Panc1 (cell line): Measurements from ENCODE around the gene CCR2. TPM values are rescaled to one million over a fixed set of nuclear protein-coding genes. Genes with fewer than 3 reads are reported as not detected.

ENCODE experiments used
- ATAC-seq: fragments of 200-7000 bp; cut with Tn5 transposase; 2 replicates; pipeline ENCODE4 v1.9.1; 2020; ENCODE audit warnings: mild to moderate bottlenecking, moderate library complexity
- BruUV-seq: library from RNA; stranded (reverse); fragments of 400-500 nt; replicated peaks from 2 replicates; lab custom pipeline; 2021; lab: Mats Ljungman, UMichigan
- CTCF ChIA-PET: fragments of 300-600 bp; sonication (Branson Sonifier 250); formaldehyde crosslinking; loops from one replicate; lab custom pipeline; 2022; ENCODE audit warnings: antibody characterized with exemption; lab: Charles Lee
- POLR2A ChIA-PET: fragments of 300-600 bp; sonication (Branson Sonifier 250); formaldehyde crosslinking; loops from one replicate; lab custom pipeline; 2022; ENCODE audit warnings: antibody characterized with exemption; lab: Charles Lee
- DNase-seq: peaks from one replicate; pipeline ENCODE4 v3.0.0-alpha.2; 2010; ENCODE audit warnings: low read depth, low spot score
- H3K27ac ChIP-seq: 2 replicates; pipeline ENCODE4 v1.5.1; 2011; ENCODE audit warnings: mild to moderate bottlenecking, low read length, inconsistent platforms
- H3K27me3 ChIP-seq: fragments of 200-500 bp; sonication (Bioruptor generic); 2 replicates; pipeline ENCODE4 v1.6.0; 2014; ENCODE audit warnings: low read length, inconsistent platforms; ENCODE audit not compliant: control insufficient read depth, insufficient read depth
- H3K36me3 ChIP-seq: fragments of 200-500 bp; sonication (Bioruptor generic); 2 replicates; pipeline ENCODE4 v1.5.1; 2014; ENCODE audit warnings: inconsistent platforms, mild to moderate bottlenecking, low read length, moderate library complexity; ENCODE audit not compliant: control insufficient read depth, insufficient read depth
- H3K4me1 ChIP-seq: 2 replicates; pipeline ENCODE4 v1.5.1; 2011; ENCODE audit warnings: inconsistent platforms, mild to moderate bottlenecking, low read length, moderate library complexity; ENCODE audit not compliant: control insufficient read depth, insufficient read depth
- H3K4me3 ChIP-seq, 2 experiments: 2 replicates each; pipeline ENCODE4 v1.5.1; 2011 to 2012; ENCODE audit warnings: low read depth in 2 of 2, low read length in 2 of 2, mild to moderate bottlenecking in 2 of 2, inconsistent platforms in 1 of 2, moderate library complexity in 1 of 2
- H3K9me3 ChIP-seq: fragments of 200-500 bp; sonication (Bioruptor generic); 2 replicates; pipeline ENCODE4 v1.5.1; 2014; ENCODE audit warnings: low read depth, mild to moderate bottlenecking, inconsistent platforms, low read length, moderate library complexity; ENCODE audit not compliant: control insufficient read depth, insufficient read depth
- CTCF ChIP-seq: fragments of 450-650 bp; IDR thresholded peaks from 2 replicates; pipeline ENCODE4 v1.5.1; 2017; ENCODE audit warnings: mild to moderate bottlenecking
- POLR2AphosphoS5 ChIP-seq: IDR thresholded peaks from 2 replicates; pipeline ENCODE4 v1.6.1; 2012; ENCODE audit warnings: mild to moderate bottlenecking, low read depth, low read length, moderate library complexity
- REST ChIP-seq, 2 experiments: IDR thresholded peaks; 2 replicates each; pipeline ENCODE4 v1.6.1; 2011 to 2012; ENCODE audit warnings: low read depth in 2 of 2, control low read depth in 1 of 2, low read length in 1 of 2, mild to moderate bottlenecking in 1 of 2, moderate library complexity in 1 of 2; ENCODE audit not compliant: insufficient read depth in 1 of 2
- SIN3A ChIP-seq: IDR thresholded peaks from 2 replicates; pipeline ENCODE4 v1.6.1; 2012; ENCODE audit warnings: low read depth, mild to moderate bottlenecking, low read length, moderate library complexity, borderline replicate concordance; ENCODE audit not compliant: insufficient read depth
- TCF7L2 ChIP-seq: IDR thresholded peaks from 2 replicates; pipeline ENCODE4 v1.6.1; 2011; ENCODE audit warnings: mild to moderate bottlenecking, low read depth, low read length, inconsistent platforms
- in situ Hi-C: cut with HindIII; loops from 2 replicates; pipeline ENCODE4 v1.10.0; 2016; ENCODE audit warnings: low sequenced_read_pairs, low pct_unique_long_range_greater_than_20kb
- intact Hi-C: fragments of 100-400 bp; cut with micrococcal nuclease; formaldehyde crosslinking; loops from one replicate; pipeline ENCODE4 v1.10.0; 2022; ENCODE audit not compliant: unreplicated experiment
- total RNA-seq: library from RNA; stranded (reverse); gene quantifications from one replicate; pipeline ENCODE4 v1.2.1, GENCODE V29; 2021; ENCODE audit not compliant: unreplicated experiment

CCR2 gene
- total RNA-seq, 1 experiment from 2014 or later = not detected

GRCh38 chr3:46349484-46350261 lies 4.2 kb upstream of the CCR2 start:
- intact Hi-C loops (no loop called here), in situ Hi-C loops (no loop called here)
- ATAC-seq = no peak
- ChIA-PET POLR2A (no interaction called here), CTCF (no interaction called here)
- DNase-seq = no peak
- H3K36me3 ChIP-seq = no peaks in the 10 kb centered on the region
- TF ChIP-seq REST (IDR thresholded peaks at IDR 0.05; ENCODE audit: insufficient read depth in 1 of 2, low read depth in 2 of 2, low read length in 1 of 2) (no peak), POLR2AphosphoS5 (no peak), CTCF (no peak), SIN3A (no peak), TCF7L2 (no peak)
- no peaks in the 10 kb centered on the region for H3K9me3 ChIP-seq
- no TSS peak for BruUV-seq
- peaks cover 3% of the 10 kb centered on the region; the same call in 1 of the 2 replicates for H3K27me3 ChIP-seq
- no peak overlapping the region for H3K4me3 ChIP-seq
- no peak overlapping the region for H3K27ac ChIP-seq
- no peaks in the 10 kb centered on the region for H3K4me1 ChIP-seq

- no peak for TF ChIP-seq SIN3A
- no peak for TF ChIP-seq REST (IDR thresholded peaks at IDR 0.05; ENCODE audit: insufficient read depth in 1 of 2, low read depth in 2 of 2, low read length in 1 of 2)
- TF ChIP-seq CTCF = no peak
- no peak for TF ChIP-seq POLR2AphosphoS5
- TF ChIP-seq TCF7L2 = no peak
- BruUV-seq = no TSS peak
- no peaks in the 10 kb centered on the region for H3K4me1 ChIP-seq
- no peak overlapping the region for H3K4me3 ChIP-seq
- H3K27me3 ChIP-seq = peaks cover 3% of the 10 kb centered on the region; the same call in 1 of the 2 replicates
- intact Hi-C loops (no loop called here), in situ Hi-C loops (no loop called here)
- CTCF ChIA-PET = no interaction called here
- no peaks in the 10 kb centered on the region for H3K36me3 ChIP-seq
- no peaks in the 10 kb centered on the region for H3K9me3 ChIP-seq
- DNase-seq = no peak
- POLR2A ChIA-PET = no interaction called here
- no peak for ATAC-seq
- H3K27ac ChIP-seq = no peak overlapping the region
Observed at GRCh38 chr3:46350262-46350565, 3.7 kb upstream of the CCR2 start.
